ENCODE data around the gene ST3GAL5.

- no peak for TF ChIP-seq EZH2 (IDR thresholded peaks at IDR 0.05)
- TF ChIP-seq POLR2AphosphoS5 (IDR thresholded peaks at IDR 0.05; ENCODE audit: borderline replicate concordance, low read depth, low read length), result no peak
- no peak for TF ChIP-seq FOXP2 (optimal IDR thresholded peaks at IDR 0.05; ENCODE audit: control extremely low read depth, extremely low read length, insufficient read depth)
Measured at GRCh38 chr2:85903849-85904248, 15.1 kb upstream of the ST3GAL5 start.

Data from SK-N-MC (cell line).